IgD-negative memory B cell (primary cell): ENCODE measurements around the gene GABRG3. TPM values are rescaled to one million over a fixed set of nuclear protein-coding genes. Genes with fewer than 3 reads are reported as not detected.
"Not testable (repeated sequence)": the region's sequence is repeated elsewhere in the genome, so short reads cannot be mapped to it uniquely, and the experiment has no call there.

ENCODE experiments used
- H3K27ac Mint-ChIP-seq, 3 donors: one replicate each; pipeline ENCODE4 v1.8.0; 2020 to 2022; ENCODE audit warnings: mild to moderate bottlenecking in 3 of 3, mixed read lengths in 3 of 3, moderate library complexity in 1 of 3
- H3K27me3 Mint-ChIP-seq: one replicate; pipeline ENCODE4 v1.8.0; 2021; ENCODE audit warnings: mixed read lengths
- H3K36me3 Mint-ChIP-seq: one replicate; pipeline ENCODE4 v1.8.0; 2020; ENCODE audit warnings: mild to moderate bottlenecking, mixed read lengths
- H3K4me1 Mint-ChIP-seq, 3 donors: one replicate each; pipeline ENCODE4 v1.8.0; 2020 to 2022; ENCODE audit warnings: mixed read lengths in 3 of 3, mild to moderate bottlenecking in 1 of 3
- H3K4me3 Mint-ChIP-seq, 4 donors: one replicate each; pipeline ENCODE4 v1.8.0; 2020 to 2022; ENCODE audit warnings: mild to moderate bottlenecking in 4 of 4, mixed read lengths in 4 of 4, moderate library complexity in 3 of 4
- H3K9me3 Mint-ChIP-seq, 3 donors: one replicate each; pipeline ENCODE4 v1.8.0; 2020 to 2021; ENCODE audit warnings: mixed read lengths in 3 of 3, mild to moderate bottlenecking in 1 of 3
- polyA plus RNA-seq: library from polyadenylated mRNA; unstranded; fragments of 300-500 nt; fragmentation: Illumina TruSeq; gene quantifications from one replicate; pipeline ENCODE4 v1.2.3, GENCODE V29; 2021

The GABRG3 gene
- polyA plus RNA-seq, 1 donor from 2014 or later = not detected

GRCh38 chr15:27341780-27342343 is 370.9 kb downstream of the GABRG3 start:
- Mint-ChIP-seq H3K4me3 (no peak overlapping the region), H3K27ac (no peak overlapping the region), H3K4me1 (no peaks in the 10 kb centered on the region), H3K9me3 (peaks cover 0 to 7% (median 4%) of the 10 kb centered on the region in 3 donors), H3K27me3 (no peaks in the 10 kb centered on the region), H3K36me3 (no peaks in the 10 kb centered on the region)

- Mint-ChIP-seq H3K4me3 (no peak overlapping the region), H3K36me3 (no peaks in the 10 kb centered on the region), H3K27ac (no peak overlapping the region), H3K27me3 (no peaks in the 10 kb centered on the region), H3K9me3 (peaks cover 0 to 7% (median 4%) of the 10 kb centered on the region in 3 donors), H3K4me1 (no peaks in the 10 kb centered on the region)
Measured at GRCh38 chr15:27342991-27343390, 372.0 kb downstream of the GABRG3 start.

DNA sequence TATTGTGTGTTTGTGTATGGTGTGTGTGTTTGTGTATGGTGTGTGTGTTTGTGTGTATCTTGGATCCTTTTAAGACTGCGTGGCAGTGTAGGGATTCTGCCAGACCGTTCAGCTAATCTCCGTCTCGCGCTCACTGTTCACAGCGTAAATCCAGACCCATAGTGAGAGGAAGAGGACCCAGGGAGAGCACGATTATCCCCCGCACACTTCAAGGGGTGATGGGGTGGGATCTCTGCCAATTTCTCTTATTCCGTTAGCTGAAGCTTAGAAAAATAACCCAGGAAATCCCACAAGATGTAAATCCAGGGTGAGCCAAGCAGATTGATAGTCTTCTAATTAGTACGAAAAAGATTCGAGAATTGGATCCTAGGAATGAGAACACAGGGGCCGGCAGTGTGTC is 381.2 kb downstream of the GABRG3 start:
- no peaks in the 10 kb centered on the region for H3K4me1 Mint-ChIP-seq

GRCh38 chr15:27353856-27354255 is 382.9 kb downstream of the GABRG3 start:
- Mint-ChIP-seq H3K27me3 (no peaks in the 10 kb centered on the region), H3K4me3 (no peak overlapping the region), H3K27ac (no peak overlapping the region), H3K36me3 (no peaks in the 10 kb centered on the region), H3K9me3 (peaks cover 2 to 11% (median 10%) of the 10 kb centered on the region in 3 donors), H3K4me1 (no peaks in the 10 kb centered on the region)

More for the DNA sequence above, 381.2 kb downstream of the GABRG3 start:
- Mint-ChIP-seq H3K4me3 (no peak overlapping the region), H3K27ac (no peak overlapping the region), H3K27me3 (no peaks in the 10 kb centered on the region), H3K9me3 (peaks cover 2 to 11% (median 6%) of the 10 kb centered on the region in 3 donors), H3K36me3 (no peaks in the 10 kb centered on the region)

DNA sequence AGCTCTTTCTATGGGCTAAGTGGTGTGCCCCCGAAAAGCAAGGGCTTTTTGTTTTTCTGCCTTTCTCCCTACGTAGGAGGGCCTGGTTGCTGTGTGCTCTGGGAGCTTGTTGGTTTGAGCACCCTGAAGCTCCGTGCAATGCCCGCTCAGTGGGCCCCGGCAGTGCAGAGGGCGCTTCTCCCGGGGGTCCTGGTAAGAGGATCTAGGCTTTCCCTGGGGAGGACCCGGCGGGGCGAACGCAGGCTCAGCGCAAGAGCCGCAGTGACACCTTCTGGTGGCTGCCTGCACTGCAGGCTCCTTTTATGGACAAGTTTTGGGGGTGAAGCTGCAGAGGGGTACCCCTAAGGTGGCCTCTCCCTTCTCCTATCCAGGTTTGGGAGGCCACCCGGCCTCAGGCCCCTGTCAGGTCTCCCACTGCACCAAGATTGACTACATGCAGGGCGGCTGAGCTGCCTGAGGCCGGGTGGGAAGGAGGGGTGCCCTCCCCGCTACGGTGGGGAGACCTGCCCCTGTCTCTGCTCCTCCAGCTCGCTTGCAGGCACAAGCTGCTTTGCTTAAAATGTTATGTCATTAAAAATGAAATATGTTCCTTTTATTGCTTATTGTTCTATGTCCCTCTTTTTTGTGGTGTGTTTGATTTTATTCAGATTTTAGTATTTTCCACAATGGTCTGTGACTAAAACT is 387.9 kb downstream of the GABRG3 start:
- Mint-ChIP-seq H3K36me3 (no peaks in the 10 kb centered on the region), H3K4me1 (no peaks in the 10 kb centered on the region), H3K27me3 (no peaks in the 10 kb centered on the region), H3K4me3 (no peak overlapping the region), H3K9me3 (peaks cover 2 to 13% (median 10%) of the 10 kb centered on the region in 3 donors), H3K27ac (no peak overlapping the region)

GRCh38 chr15:27359586-27359985 is 388.6 kb downstream of the GABRG3 start:
- no peaks in the 10 kb centered on the region for H3K36me3 Mint-ChIP-seq
- H3K4me1 Mint-ChIP-seq = no peaks in the 10 kb centered on the region
- no peak overlapping the region for H3K27ac Mint-ChIP-seq
- H3K27me3 Mint-ChIP-seq = no peaks in the 10 kb centered on the region
- H3K9me3 Mint-ChIP-seq = peaks cover 4 to 10% (median 10%) of the 10 kb centered on the region in 3 donors
- H3K4me3 Mint-ChIP-seq = no peak overlapping the region

DNA sequence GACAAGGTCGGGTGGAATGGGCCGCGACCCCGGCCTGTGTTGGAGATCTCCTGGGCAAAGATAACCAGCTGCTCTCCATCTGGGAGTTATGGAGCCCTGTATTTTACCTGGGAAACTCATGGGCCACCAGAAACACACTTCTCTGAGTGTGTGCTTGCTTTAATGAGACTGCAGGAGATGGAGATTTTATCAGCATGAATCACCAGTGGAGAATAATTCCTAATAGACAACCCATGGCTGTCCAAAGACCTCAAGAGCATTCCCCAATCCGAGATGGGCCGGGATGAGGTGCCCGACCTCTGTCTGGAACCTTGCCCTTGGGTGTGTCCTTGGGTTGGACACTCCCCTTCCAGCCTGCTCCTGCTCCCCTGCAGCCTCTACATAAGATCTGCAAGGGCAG is 389.3 kb downstream of the GABRG3 start:
- Mint-ChIP-seq H3K4me3 (no peak overlapping the region), H3K9me3 (peaks cover 4 to 10% (median 10%) of the 10 kb centered on the region in 3 donors), H3K4me1 (no peaks in the 10 kb centered on the region), H3K27me3 (no peaks in the 10 kb centered on the region), H3K36me3 (no peaks in the 10 kb centered on the region), H3K27ac (no peak overlapping the region)

- H3K36me3 Mint-ChIP-seq = no peaks in the 10 kb centered on the region
- no peaks in the 10 kb centered on the region for H3K4me1 Mint-ChIP-seq
- no peak overlapping the region for H3K4me3 Mint-ChIP-seq
- no peak overlapping the region for H3K27ac Mint-ChIP-seq
- peaks cover 2 to 7% (median 6%) of the 10 kb centered on the region in 3 donors for H3K9me3 Mint-ChIP-seq
- H3K27me3 Mint-ChIP-seq = no peaks in the 10 kb centered on the region
Measured at GRCh38 chr15:27361438-27361837, 390.5 kb downstream of the GABRG3 start.

DNA sequence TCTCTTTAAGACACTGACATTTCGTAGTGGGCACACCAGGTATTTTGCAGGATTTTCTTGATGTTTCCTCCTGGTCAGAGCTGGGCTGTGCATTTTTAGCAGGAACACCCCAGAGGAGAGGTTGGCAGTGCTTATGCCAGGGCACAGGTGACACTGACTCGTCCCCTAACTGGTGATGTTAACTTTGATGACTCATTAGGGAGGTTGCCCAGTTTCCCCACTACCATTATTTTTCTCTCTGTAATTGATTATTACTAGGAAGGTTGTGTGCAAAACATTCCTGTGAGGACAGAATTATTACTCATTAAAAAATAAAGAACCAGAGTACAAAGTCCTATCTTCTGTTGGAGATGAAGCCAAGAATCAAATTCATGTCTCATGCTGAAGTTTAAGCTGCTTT is 394.5 kb downstream of the GABRG3 start:
- Mint-ChIP-seq H3K9me3 (peaks cover 3 to 13% (median 11%) of the 10 kb centered on the region in 3 donors), H3K27me3 (no peaks in the 10 kb centered on the region), H3K4me1 (no peaks in the 10 kb centered on the region), H3K36me3 (no peaks in the 10 kb centered on the region), H3K27ac (no peak overlapping the region), H3K4me3 (no peak overlapping the region)

DNA sequence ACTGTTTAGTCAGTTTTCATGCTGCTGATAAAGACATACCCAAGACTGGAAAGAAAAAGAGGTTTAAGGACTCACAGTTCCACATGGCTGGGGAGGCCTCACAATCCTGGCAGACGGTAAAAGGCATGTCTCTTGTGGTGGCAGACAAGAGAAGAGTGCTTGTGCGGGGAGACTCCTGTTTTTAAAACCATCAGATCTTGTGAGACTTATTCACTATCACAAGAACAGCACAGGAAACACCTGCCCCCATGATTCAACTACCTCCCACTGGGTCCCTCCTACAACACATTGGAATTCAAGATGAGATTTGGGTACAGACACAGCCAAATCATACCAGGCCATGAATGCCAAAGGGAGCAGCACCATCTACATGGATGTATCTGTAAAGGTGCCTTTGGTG is 406.4 kb downstream of the GABRG3 start:
- H3K36me3 Mint-ChIP-seq, H3K27me3 Mint-ChIP-seq, H3K4me1 Mint-ChIP-seq, H3K27ac Mint-ChIP-seq: not testable (repeated sequence)
- H3K9me3 Mint-ChIP-seq = peaks cover 6 to 35% (median 6%) of the 10 kb centered on the region in 3 donors
- peak overlapping the region in 1 of 4 donors; percentile 14 for H3K4me3 Mint-ChIP-seq

- Mint-ChIP-seq H3K27ac (no peak overlapping the region), H3K4me3 (no peak overlapping the region), H3K36me3 (peaks cover 2% of the 10 kb centered on the region), H3K4me1 (no peaks in the 10 kb centered on the region), H3K27me3 (no peaks in the 10 kb centered on the region), H3K9me3 (peaks cover 3 to 24% (median 13%) of the 10 kb centered on the region in 3 donors)
Measured at GRCh38 chr15:27382361-27383025, 411.5 kb downstream of the GABRG3 start.

GRCh38 chr15:27383726-27384125 is 412.7 kb downstream of the GABRG3 start:
- no peaks in the 10 kb centered on the region for H3K4me1 Mint-ChIP-seq
- H3K36me3 Mint-ChIP-seq = peaks cover 2% of the 10 kb centered on the region
- H3K9me3 Mint-ChIP-seq = peaks cover 3 to 19% (median 15%) of the 10 kb centered on the region in 3 donors
- no peak overlapping the region for H3K27ac Mint-ChIP-seq
- H3K27me3 Mint-ChIP-seq = no peaks in the 10 kb centered on the region
- no peak overlapping the region for H3K4me3 Mint-ChIP-seq

DNA sequence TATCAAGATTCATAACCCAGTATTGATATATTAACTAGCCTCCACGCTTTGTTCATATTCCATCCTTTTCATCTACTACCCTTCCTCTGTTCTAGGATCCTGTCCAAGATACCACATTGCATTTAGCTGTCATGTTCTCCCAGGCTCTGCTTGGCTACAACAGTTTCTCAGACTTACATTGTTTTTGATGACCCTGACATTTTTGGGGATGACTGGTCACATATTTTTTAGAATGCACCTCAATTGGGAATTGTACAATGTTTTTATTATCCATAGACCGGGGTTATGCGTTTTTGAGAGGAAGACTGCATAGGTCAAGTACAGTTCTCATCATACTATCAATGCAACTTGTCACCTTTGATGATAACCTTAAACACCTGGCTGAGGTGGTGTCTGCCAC is 421.2 kb downstream of the GABRG3 start:
- H3K27ac Mint-ChIP-seq = no peak overlapping the region
- no peaks in the 10 kb centered on the region for H3K27me3 Mint-ChIP-seq
- H3K4me3 Mint-ChIP-seq = no peak overlapping the region
- no peaks in the 10 kb centered on the region for H3K36me3 Mint-ChIP-seq
- H3K4me1 Mint-ChIP-seq = no peaks in the 10 kb centered on the region
- H3K9me3 Mint-ChIP-seq = peaks cover 7 to 12% (median 8%) of the 10 kb centered on the region in 3 donors

DNA sequence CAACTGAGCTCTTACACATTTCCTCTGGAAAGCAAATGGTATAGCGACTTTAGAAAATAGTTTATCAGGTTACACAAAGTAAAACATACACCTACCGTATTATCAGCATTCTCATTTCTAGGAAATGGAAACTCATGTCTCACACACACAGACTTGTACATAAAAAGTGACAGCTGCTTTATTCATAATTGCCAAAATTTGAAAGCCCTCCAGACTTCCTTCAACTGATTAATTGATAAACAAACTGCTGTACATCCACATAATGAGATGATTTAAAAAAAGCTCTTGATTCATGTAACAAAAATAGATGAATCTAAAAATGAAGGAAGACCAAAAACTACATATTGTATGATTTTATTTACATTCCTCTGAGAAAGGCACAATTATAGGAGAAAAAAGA is 425.5 kb downstream of the GABRG3 start:
- H3K4me1 Mint-ChIP-seq = no peaks in the 10 kb centered on the region
- no peak overlapping the region for H3K4me3 Mint-ChIP-seq
- H3K36me3 Mint-ChIP-seq = peaks cover 1% of the 10 kb centered on the region
- no peak overlapping the region for H3K27ac Mint-ChIP-seq
- H3K27me3 Mint-ChIP-seq = no peaks in the 10 kb centered on the region
- peaks cover 5 to 7% (median 6%) of the 10 kb centered on the region in 3 donors for H3K9me3 Mint-ChIP-seq

GRCh38 chr15:27396996-27397395 is 426.0 kb downstream of the GABRG3 start:
- H3K9me3 Mint-ChIP-seq = peaks cover 5 to 7% (median 6%) of the 10 kb centered on the region in 3 donors
- H3K4me3 Mint-ChIP-seq = no peak overlapping the region
- no peak overlapping the region for H3K27ac Mint-ChIP-seq
- H3K36me3 Mint-ChIP-seq = peaks cover 1% of the 10 kb centered on the region
- H3K27me3 Mint-ChIP-seq = no peaks in the 10 kb centered on the region
- H3K4me1 Mint-ChIP-seq = no peaks in the 10 kb centered on the region
